Dendritic cell treated with granulocyte-macrophage colony-stimulating factor and Interleukin-4, amounts not matched to agents 40 ng/mL and 50 ng/mL, for 4 days (primary cell): ENCODE data around the gene TBC1D10A.

Experiments used
- H3K27ac Mint-ChIP-seq: one replicate; pipeline ENCODE4 v1.8.0; 2022; ENCODE audit warnings: mild to moderate bottlenecking, mixed read lengths
- H3K27me3 Mint-ChIP-seq: one replicate; pipeline ENCODE4 v1.8.0; 2022; ENCODE audit warnings: mild to moderate bottlenecking, mixed read lengths
- H3K36me3 Mint-ChIP-seq: one replicate; pipeline ENCODE4 v1.8.0; 2022; ENCODE audit warnings: low read depth, mixed read lengths
- H3K4me1 Mint-ChIP-seq: one replicate; pipeline ENCODE4 v1.8.0; 2022; ENCODE audit warnings: low read depth, mixed read lengths
- H3K4me3 Mint-ChIP-seq: one replicate; pipeline ENCODE4 v1.8.0; 2022; ENCODE audit warnings: mild to moderate bottlenecking, moderate library complexity, mixed read lengths
- H3K9me3 Mint-ChIP-seq: one replicate; pipeline ENCODE4 v1.8.0; 2022; ENCODE audit warnings: mixed read lengths
- intact Hi-C: fragments of 100-400 bp; cut with micrococcal nuclease; formaldehyde crosslinking; loops from one replicate; pipeline ENCODE4 v1.15.0; 2022

Gene TBC1D10A

DNA sequence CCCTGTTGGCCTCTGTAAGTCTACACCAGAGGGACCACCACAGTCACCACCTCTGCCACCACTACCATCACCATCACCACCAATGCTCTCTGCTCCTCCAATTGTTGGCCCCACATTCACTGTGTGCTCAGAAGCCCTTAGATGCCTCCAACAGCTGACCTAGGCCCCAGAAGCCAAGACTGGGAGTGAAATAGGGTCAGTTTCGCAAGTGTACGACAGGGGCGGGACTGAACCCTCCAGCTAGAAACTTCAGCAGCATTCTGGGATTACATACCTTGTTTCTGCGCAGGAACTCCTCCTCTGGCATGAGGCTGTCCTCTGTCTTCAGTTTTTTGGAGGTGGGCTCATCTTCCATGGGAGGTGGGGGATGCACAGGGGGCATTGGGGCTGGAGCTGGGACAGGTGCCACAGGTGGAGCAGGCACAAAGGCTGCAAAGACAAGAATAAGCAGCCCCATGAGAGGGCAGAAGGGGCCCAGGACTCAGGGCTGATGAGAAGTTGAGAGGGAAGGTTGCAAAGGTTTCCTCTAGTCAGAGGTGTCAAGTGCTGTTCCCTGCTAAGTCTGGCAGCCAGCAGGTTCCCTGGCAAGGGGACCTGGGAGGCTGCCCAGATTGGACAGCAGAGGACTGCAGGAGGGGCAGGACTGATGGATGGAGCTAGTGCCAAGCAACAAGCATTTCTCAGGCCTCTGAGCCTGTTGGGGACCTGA lies 10.2 kb upstream of the TBC1D10A start:
- Mint-ChIP-seq H3K4me3 (no peak overlapping the region), H3K4me1 (no peaks in the 10 kb centered on the region), H3K27me3 (no peaks in the 10 kb centered on the region), H3K27ac (no peak overlapping the region), H3K9me3 (no peaks in the 10 kb centered on the region), H3K36me3 (peaks cover 99% of the 10 kb centered on the region)
- intact Hi-C loops: no loop called here

DNA sequence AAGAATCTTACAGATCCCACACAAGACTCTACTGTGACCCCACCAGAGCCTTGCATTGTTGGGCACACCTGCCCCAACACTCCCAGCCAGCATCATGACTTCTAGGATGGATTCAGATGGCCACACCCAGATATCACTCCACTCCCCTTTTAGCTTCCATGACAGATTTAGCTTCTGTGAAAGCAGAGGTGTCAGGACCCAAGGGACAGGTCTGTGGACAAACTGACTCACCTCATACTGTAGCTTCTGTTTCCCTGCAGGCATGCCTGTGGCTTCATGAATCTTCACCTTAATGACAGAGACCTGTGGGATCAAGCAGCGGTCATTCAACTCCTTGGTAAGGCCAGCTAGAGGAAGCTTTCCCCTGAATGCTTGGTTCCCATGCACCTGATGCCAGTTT lies 8.5 kb upstream of the TBC1D10A start:
- H3K36me3 Mint-ChIP-seq: peaks cover 99% of the 10 kb centered on the region
- no peaks in the 10 kb centered on the region for H3K4me1 Mint-ChIP-seq
- no peak overlapping the region for H3K4me3 Mint-ChIP-seq
- H3K9me3 Mint-ChIP-seq: no peaks in the 10 kb centered on the region
- H3K27me3 Mint-ChIP-seq: no peaks in the 10 kb centered on the region
- intact Hi-C loops: no loop called here
- no peak overlapping the region for H3K27ac Mint-ChIP-seq

DNA sequence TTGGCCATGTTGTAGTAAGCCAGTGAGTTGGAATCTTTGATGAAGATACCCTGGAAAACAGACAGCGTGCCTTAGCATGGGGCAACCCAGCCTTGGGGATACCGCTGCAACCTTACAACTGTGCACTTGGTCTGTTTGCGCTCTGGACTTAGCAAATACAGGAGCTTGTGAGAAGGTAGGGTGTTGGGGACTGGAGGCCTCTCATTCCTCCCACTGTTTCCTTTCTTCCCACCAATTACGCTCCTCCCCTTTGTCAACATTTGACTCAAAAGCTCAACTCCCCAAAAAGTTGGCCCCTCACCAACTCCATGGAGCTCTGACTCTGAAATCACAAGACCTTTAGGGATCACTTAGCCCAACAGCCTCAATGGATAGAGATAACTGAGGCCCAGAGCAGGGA lies 7.9 kb upstream of the TBC1D10A start:
- Mint-ChIP-seq H3K4me3 (no peak overlapping the region), H3K27me3 (no peaks in the 10 kb centered on the region), H3K36me3 (peaks cover 99% of the 10 kb centered on the region), H3K27ac (no peak overlapping the region), H3K9me3 (no peaks in the 10 kb centered on the region), H3K4me1 (no peaks in the 10 kb centered on the region)
- intact Hi-C loops: no loop called here

DNA sequence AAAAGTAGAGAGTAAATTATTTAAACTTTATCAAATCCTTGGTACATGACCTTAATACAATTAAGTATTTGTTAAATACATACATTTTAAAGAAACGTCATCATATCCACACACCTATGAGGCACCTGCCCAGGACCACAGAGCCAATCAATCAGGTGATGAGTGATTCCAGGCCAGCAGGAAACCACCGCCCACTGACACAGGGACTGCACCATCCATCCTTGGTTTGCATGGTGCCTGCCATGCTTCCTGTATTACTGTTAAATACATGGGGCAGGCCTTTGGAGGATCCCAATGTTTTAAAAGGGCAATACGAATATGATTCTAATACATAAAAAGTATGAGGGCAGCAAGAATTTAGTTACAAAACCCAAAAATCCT lies 7.0 kb upstream of the TBC1D10A start:
- Mint-ChIP-seq H3K4me3 (no peak overlapping the region), H3K9me3 (no peaks in the 10 kb centered on the region), H3K27me3 (no peaks in the 10 kb centered on the region), H3K27ac (no peak overlapping the region), H3K4me1 (no peaks in the 10 kb centered on the region), H3K36me3 (peaks cover 91% of the 10 kb centered on the region)
- intact Hi-C loops: no loop called here

DNA sequence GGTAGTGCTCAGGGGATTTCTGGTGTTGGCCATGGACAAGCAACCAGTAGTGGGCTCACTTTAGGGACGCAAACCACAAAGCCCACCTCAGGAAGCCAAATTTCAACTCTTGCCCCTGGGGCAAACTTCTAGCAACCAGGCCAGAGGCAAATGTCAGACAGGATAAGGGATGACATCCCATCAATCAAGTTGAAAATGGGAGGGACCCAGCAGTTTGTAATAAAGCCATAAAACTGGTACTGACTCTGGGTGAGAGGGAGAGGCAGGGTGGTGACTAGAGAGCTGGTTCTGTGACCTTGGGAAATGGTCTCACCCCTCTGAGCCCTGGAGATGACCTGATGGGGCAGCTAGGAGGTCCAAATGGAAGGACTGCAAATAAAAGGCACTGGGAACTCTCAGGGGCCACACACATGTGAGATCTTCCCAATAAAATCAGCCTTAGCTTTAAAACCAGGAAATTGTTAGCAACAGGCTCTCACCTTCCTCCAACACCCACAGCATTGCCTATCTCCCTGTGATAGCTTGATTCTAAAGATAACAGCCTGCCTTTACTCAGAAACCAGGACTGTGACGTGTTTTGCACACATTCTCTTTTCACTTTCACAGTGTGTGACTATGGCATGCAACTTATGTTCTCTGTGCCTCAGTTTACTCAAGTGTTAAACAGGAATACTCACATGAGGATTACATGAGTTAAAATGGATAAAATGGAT lies 6.4 kb upstream of the TBC1D10A start:
- H3K27me3 Mint-ChIP-seq: no peaks in the 10 kb centered on the region
- no peak overlapping the region for H3K27ac Mint-ChIP-seq
- H3K36me3 Mint-ChIP-seq: peaks cover 85% of the 10 kb centered on the region
- intact Hi-C loops: no loop called here
- no peaks in the 10 kb centered on the region for H3K9me3 Mint-ChIP-seq
- H3K4me3 Mint-ChIP-seq: no peak overlapping the region
- H3K4me1 Mint-ChIP-seq: no peaks in the 10 kb centered on the region

DNA sequence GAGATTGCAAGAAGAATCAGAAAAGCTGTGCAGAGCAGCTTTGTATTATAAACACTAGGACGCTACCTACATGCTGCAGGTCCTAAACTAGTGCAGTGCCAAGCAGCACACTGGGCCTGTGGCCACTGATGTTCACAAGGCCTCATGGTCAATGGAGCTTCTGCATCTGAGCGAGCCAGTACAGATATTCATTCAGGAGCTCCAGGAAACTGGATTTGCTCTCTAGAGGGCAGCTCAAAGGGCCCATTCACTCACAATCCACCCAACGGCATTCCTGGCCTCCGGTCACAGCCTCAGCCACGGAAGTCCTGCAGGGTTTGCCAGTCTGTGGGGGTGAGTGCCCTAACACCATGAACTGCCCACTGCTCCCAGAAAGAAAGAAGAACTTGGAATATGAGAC lies 5.8 kb upstream of the TBC1D10A start:
- Mint-ChIP-seq H3K36me3 (peaks cover 79% of the 10 kb centered on the region), H3K4me1 (peaks cover 5% of the 10 kb centered on the region), H3K27me3 (no peaks in the 10 kb centered on the region), H3K9me3 (no peaks in the 10 kb centered on the region), H3K4me3 (no peak overlapping the region), H3K27ac (no peak overlapping the region)
- intact Hi-C loops: no loop called here

DNA sequence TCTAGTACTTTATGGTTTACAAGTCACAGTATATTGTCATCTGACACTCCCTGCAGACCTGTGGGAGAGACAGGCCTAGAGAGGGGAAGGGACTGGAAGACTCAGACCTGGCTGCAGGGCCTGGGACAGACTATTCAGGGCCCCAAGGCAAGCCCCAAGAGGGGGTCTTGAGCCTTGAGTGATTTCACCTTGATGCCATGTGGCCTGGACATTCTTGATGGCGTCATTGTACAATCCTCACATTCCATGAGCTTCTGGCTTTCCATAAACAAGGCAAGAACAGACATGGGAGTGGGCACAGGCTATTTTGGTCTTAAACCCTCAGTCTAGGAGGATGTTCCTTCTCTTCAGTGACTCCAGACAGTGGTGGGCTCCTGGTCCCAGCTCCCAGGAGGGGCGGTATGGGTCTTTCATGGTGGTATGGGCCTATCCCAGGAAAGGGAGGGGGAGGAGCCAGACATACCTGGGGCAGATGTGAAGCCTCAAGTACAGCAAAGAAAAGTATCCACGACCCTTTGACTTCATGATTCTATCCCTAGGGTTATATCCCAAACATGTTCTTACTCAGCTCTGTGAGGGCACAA lies 1.8 kb upstream of the TBC1D10A start:
- Mint-ChIP-seq H3K27me3 (no peaks in the 10 kb centered on the region), H3K27ac (no peak overlapping the region), H3K36me3 (peaks cover 57% of the 10 kb centered on the region), H3K4me3 (no peak overlapping the region), H3K9me3 (no peaks in the 10 kb centered on the region), H3K4me1 (peaks cover 37% of the 10 kb centered on the region)
- intact Hi-C loops: loop anchor here (10.0 kb wide), 1 partner anchor 56 kb away; the partner anchor contains the start of gene RNF215

DNA sequence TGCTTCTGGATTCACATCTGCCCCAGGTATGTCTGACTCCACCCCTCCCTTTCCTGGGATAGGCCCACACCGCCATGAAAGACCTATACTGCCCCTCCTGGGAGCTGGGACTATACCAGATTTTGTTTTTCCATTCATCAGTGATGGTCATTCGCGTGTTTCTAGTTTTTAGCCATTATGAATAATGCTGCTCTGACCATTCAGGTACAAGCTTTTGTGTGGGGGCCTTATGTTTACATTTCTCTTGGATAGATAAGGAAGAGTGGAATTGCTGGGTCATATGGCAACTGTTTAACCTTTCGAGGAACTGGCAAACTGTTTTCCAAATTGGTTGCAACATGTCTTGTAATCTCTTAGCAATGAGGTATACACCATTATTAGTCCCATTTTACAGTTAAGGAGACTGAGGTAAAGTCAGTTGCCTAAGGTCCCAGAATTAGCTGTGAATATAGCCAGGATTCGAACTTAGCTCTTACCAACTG lies 1.2 kb upstream of the TBC1D10A start:
- H3K27ac Mint-ChIP-seq: peak overlapping the region; percentile 85
- H3K4me1 Mint-ChIP-seq: peaks cover 43% of the 10 kb centered on the region
- H3K27me3 Mint-ChIP-seq: no peaks in the 10 kb centered on the region
- intact Hi-C loops: loop anchor here (2.0 to 10.0 kb wide), 3 partner anchors 29 to 57 kb away; partner anchors contain the start of genes CASTOR1, CCDC157, RNF215 and SF3A1
- H3K9me3 Mint-ChIP-seq: no peaks in the 10 kb centered on the region
- no peak overlapping the region for H3K4me3 Mint-ChIP-seq
- peaks cover 56% of the 10 kb centered on the region for H3K36me3 Mint-ChIP-seq

DNA sequence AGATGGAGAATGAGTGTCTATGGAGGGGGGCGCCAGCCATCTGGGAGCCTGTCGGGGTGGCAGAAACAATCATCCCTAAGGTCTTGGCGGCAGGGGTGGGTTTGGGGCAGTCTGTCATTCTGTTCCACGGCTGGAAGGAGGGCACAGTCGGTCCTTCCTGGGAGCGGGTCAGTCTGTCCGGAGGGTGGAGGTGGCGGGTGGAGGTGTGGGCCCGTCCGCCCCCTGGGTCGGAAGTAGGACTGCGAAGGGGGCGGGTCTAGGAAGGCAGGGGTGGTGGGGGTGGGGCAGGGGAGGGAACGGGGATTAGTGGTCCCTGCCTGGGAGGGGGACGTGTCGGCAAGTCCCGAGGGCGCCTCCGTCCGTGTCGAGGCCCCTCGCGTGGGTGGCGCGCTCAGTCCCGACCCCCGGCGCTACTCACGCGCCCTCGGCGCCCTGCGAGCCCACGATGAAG lies 461 bp downstream of the TBC1D10A start:
- no peaks in the 10 kb centered on the region for H3K9me3 Mint-ChIP-seq
- H3K27ac Mint-ChIP-seq: peak overlapping the region; percentile 85
- peak overlapping the region; percentile 86 for H3K4me3 Mint-ChIP-seq
- peaks cover 54% of the 10 kb centered on the region for H3K4me1 Mint-ChIP-seq
- H3K36me3 Mint-ChIP-seq: peaks cover 52% of the 10 kb centered on the region
- H3K27me3 Mint-ChIP-seq: no peaks in the 10 kb centered on the region
- intact Hi-C loops: loop anchor here (2.0 to 10.0 kb wide), 3 partner anchors 31 to 59 kb away; partner anchors contain the start of genes CASTOR1, CCDC157, RNF215 and SF3A1

DNA sequence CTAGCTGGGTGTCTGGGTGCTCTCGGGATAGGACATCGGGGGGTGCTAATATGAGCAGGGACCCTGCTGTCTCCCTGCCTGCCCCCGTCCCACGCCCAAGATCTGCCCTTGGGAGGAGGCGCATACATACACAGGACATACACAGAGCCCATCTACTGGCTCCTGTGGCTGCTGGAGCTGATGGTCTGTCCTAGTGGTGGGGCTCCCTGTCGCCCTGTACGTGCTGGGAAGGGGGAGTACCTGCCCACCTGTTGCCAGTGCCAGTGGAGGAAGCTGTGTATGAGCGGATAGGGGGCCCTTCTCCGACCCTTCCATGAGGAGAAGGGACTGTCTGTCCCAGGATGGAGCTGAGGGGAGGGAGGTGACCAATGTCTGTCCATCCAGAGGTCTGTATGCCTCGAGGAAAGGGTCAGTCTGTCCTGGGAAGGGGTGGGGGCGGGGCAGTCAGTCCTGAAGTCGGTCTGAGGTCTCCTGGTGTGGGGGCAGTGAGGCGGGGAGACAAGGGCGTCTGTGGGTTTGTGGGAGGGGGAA lies 952 bp downstream of the TBC1D10A start:
- Mint-ChIP-seq H3K27ac (peak overlapping the region; percentile 85), H3K27me3 (no peaks in the 10 kb centered on the region), H3K9me3 (no peaks in the 10 kb centered on the region), H3K4me3 (peak overlapping the region; percentile 86), H3K4me1 (peaks cover 59% of the 10 kb centered on the region), H3K36me3 (peaks cover 52% of the 10 kb centered on the region)
- intact Hi-C loops: loop anchor here (2.0 to 10.0 kb wide), 4 partner anchors 21 to 59 kb away; partner anchors contain the start of genes CASTOR1, CCDC157, RNF215 and SF3A1

DNA sequence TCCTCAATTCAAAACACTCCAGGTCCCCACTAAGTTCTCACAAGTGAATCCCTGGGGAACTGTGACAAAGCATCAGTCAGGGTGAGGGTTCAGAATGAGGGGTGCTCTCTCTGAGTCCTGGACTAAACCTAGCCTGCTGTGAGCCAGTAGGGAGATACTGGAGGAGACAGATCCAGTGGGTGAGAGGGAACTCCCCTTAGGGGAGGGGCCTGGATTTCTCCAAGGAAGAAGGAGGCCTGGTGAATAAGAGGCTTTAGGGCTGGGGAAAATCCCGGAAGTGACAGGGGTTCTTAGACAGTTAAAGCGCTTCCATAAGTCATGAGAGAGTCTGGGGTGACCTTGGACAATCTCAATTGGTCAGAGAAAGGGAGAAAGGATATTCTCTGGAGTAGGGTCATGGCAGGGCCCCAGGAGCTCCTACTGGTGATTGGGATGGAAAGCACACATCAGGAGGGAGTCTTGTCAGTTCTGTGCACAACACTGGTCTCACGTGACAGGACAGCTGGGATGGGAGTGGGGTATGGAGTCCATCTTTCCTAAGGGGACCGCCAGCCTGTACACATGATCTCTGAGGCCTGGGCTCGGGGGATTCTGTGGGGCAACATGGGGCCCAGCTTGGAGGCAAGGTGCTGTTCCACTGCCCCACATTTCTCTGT lies 1.5 kb downstream of the TBC1D10A start:
- Mint-ChIP-seq H3K27ac (peak overlapping the region; percentile 85), H3K9me3 (no peaks in the 10 kb centered on the region), H3K36me3 (peaks cover 52% of the 10 kb centered on the region), H3K4me1 (peaks cover 65% of the 10 kb centered on the region), H3K27me3 (no peaks in the 10 kb centered on the region), H3K4me3 (peak overlapping the region; percentile 86)
- intact Hi-C loops: loop anchor here (2.0 to 10.0 kb wide), 2 partner anchors 20 to 60 kb away; partner anchors contain the start of gene RNF215

DNA sequence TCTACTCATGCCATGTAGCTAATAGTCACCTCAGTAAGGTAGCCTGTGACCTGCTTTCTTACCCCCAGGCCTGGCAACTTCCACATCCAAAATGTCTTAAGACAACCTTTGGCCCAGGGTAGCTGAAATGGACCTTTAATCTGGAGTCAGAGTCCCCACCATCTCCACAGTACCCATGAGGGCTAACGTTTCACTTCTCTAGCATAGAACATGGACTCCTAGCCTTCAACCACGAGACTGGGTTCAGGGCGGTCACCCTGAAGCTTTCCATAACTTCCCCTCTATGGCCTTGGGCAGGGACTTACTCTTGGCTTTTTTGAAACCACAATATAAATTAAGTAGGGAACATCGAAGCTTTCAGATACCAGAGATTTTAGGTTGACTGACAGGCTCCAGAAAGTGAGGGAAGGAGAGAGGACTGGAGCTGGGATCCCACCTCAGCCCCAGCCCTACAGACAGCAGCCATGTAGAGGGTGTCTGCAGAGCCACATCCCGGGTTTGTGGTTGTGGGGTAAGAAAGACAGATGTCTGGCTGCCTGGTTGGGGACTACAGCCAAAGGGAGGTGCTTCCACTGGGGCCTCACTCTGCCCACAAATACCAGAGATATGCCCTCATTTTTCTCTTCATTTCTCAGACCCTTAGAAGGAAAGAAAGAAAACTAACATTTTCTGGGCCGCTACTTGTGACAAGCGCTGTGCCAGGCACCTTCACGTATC lies 2.6 kb downstream of the TBC1D10A start:
- Mint-ChIP-seq H3K4me1 (peaks cover 75% of the 10 kb centered on the region), H3K36me3 (peaks cover 55% of the 10 kb centered on the region), H3K4me3 (peak overlapping the region; percentile 86), H3K27ac (peak overlapping the region; percentile 85), H3K9me3 (no peaks in the 10 kb centered on the region), H3K27me3 (no peaks in the 10 kb centered on the region)
- intact Hi-C loops: loop anchor here (2.0 to 10.0 kb wide), 2 partner anchors 19 to 61 kb away; partner anchors contain the start of gene RNF215

DNA sequence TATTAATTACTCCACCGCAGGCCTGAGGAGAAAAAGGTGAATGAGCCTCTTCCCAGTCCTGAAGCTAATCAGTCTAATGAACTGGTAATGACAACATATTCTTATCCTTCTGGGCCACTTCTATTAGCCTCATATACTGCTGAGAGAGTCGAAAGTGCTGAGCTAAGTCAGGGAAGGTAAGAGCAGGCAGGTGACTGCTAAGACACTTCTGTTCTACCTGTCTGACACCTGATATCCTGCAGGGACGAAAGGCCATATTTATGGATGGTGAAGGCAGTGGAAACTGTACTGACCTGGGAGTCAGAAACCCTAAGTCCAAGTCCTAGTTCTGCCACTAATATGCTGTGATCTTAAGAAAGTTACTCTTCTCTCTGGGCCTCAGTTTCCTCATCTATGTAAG lies 3.5 kb downstream of the TBC1D10A start:
- peaks cover 84% of the 10 kb centered on the region for H3K4me1 Mint-ChIP-seq
- no peaks in the 10 kb centered on the region for H3K9me3 Mint-ChIP-seq
- intact Hi-C loops: loop anchor here (10.0 kb wide), 1 partner anchor 62 kb away; the partner anchor contains the start of gene RNF215
- no peaks in the 10 kb centered on the region for H3K27me3 Mint-ChIP-seq
- peak overlapping the region; percentile 85 for H3K27ac Mint-ChIP-seq
- peaks cover 64% of the 10 kb centered on the region for H3K36me3 Mint-ChIP-seq
- peak overlapping the region; percentile 86 for H3K4me3 Mint-ChIP-seq
